OCI-LY1 (cell line): ENCODE measurements around the gene NFYC.

Experiments used
- CTCF ChIP-seq: fragments of 200-600 bp; sonication (generic), shearing (Covaris generic); IDR thresholded peaks from 2 replicates; pipeline ENCODE4 v1.5.1; 2017; ENCODE audit warnings: mild to moderate bottlenecking, antibody characterized with exemption, low read length, moderate library complexity, mixed read lengths
- EZH2 ChIP-seq: fragments of 200-600 bp; sonication (generic), shearing (Covaris generic); IDR thresholded peaks from 2 replicates; pipeline ENCODE4 v1.8.0; 2017; ENCODE audit warnings: borderline replicate concordance, mixed run types, mild to moderate bottlenecking, antibody characterized with exemption, low read length, moderate library complexity, mixed read lengths

GRCh38 chr1:40777224-40777970 lies 85.9 kb downstream of the NFYC start:
- TF ChIP-seq EZH2 (no peak), CTCF (no peak)
